ENCODE measurements around the gene TSHZ2. TPM values are rescaled to one million over a fixed set of nuclear protein-coding genes. Genes with fewer than 3 reads are reported as not detected.

Gene TSHZ2
- total RNA-seq, 1 donor from 2014 or later: 0.06 TPM

DNA sequence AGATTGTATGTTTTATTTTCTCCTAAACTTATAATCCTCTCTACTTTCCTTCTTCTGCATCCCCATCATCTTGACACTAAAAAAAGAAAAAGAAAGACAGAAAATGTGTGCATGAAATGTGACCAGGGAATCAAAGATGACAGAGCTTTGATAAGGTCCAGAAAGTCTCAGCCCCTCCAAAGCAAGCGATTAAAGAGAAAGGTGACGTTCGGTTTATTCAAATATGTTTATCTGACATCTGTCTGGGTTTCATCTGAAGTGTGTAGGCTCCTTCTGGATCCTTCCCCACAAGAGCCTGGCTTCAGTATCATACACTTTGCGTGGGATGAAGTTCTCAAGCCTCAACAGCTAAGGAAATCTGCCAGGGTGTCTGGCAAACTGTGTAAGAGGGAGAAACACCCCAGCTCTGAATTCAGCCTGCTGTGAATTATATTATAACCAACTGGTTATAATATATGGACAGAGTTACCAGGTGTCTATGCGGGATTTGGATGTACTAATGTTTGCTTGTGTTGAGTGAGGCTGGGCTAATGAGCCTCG lies 358.5 kb downstream of the TSHZ2 start:
- DNase-seq (ENCODE audit: low read depth): no peak
- H3K4me3 ChIP-seq (ENCODE audit: low read depth, low read length): no peak overlapping the region
- TF ChIP-seq, protein P1, sequence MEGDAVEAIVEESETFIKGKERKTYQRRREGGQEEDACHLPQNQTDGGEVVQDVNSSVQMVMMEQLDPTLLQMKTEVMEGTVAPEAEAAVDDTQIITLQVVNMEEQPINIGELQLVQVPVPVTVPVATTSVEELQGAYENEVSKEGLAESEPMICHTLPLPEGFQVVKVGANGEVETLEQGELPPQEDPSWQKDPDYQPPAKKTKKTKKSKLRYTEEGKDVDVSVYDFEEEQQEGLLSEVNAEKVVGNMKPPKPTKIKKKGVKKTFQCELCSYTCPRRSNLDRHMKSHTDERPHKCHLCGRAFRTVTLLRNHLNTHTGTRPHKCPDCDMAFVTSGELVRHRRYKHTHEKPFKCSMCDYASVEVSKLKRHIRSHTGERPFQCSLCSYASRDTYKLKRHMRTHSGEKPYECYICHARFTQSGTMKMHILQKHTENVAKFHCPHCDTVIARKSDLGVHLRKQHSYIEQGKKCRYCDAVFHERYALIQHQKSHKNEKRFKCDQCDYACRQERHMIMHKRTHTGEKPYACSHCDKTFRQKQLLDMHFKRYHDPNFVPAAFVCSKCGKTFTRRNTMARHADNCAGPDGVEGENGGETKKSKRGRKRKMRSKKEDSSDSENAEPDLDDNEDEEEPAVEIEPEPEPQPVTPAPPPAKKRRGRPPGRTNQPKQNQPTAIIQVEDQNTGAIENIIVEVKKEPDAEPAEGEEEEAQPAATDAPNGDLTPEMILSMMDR (conservative IDR thresholded peaks at IDR 0.05; ENCODE audit: low read depth, low read length): no peak

DNA sequence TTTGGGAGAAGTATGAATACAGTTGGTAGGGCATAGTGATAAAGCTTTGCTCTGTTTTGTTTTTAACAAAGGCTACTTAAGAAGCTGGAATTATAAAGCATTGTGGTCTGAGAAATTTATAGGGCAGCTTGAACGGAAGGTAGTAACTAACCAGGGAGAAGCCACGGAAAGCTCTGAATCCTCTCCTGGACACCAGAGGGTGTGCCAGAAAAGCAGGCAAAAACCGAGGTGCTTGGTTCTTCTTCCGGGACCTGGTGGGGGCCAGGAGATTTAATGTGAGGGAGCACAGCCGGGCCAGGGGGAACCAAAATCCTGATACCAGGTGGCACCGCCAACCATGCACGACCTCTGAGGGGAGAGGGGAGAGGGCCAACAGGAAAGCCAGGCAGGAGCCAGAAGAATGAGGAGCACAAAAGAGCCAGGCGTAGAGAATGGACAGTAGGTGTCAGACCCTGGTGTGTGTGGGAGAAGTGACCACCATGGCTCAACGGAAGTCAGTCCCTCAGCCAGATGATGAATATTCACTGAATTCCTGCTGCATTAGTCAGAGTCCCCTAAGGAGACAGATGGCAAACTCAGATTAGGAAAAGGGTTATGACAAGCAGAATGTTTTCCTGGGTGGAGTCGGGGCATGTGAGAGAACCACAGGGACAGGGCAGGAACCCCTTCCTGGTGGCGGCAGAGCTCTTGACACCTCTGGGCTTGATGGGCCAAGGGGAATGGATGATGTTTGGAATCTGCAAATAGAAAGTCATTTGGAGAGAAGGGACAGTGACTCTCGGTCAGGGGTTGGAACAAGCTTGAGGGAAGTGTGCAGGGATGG lies 359.2 kb downstream of the TSHZ2 start:
- DNase-seq (ENCODE audit: low read depth): no peak
- no peak overlapping the region for H3K4me3 ChIP-seq (ENCODE audit: low read depth, low read length)
- TF ChIP-seq, protein P1 (conservative IDR thresholded peaks at IDR 0.05; ENCODE audit: low read depth, low read length): no peak

DNA sequence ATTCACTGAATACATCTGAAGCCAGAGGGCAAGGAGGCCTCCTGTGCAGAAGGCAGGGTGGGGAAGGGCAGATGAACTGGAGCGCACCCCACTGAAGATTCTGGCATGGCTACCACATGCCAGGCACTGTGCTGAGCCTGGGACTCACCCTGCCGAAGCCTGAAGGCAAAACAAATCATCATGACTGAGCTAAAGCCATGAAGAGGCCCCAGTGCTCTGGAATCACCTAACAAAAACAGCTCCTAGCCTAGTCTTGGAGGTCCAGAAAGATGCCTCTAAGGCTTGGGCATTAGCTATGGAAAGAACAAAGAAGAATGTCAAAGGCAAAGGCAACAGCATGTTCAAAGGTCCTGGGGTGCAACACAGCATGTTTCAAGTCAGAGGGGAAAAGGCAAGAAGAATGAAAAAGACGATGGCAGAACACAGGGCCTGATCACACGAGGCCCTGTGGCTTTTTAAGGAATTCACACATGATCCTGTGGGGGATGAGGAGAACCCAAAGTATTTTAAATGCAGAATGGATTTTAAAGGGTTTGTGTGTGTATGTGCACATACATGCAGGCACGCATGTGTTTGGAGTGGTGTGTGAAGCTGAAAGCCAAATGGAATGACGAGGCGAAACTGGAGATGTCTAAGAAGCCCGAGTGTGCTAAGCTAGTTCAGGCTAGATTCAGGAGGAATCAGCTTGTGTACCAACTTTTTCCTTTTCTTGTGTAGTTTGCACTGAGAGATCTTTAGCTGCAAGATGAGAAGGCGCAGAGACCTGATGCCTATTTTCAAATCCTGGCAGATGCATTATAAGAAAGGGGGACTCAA lies 360.1 kb downstream of the TSHZ2 start:
- TF ChIP-seq, protein P1 (conservative IDR thresholded peaks at IDR 0.05; ENCODE audit: low read depth, low read length): no peak
- no peak for DNase-seq (ENCODE audit: low read depth)
- H3K4me3 ChIP-seq (ENCODE audit: low read depth, low read length): no peak overlapping the region

DNA sequence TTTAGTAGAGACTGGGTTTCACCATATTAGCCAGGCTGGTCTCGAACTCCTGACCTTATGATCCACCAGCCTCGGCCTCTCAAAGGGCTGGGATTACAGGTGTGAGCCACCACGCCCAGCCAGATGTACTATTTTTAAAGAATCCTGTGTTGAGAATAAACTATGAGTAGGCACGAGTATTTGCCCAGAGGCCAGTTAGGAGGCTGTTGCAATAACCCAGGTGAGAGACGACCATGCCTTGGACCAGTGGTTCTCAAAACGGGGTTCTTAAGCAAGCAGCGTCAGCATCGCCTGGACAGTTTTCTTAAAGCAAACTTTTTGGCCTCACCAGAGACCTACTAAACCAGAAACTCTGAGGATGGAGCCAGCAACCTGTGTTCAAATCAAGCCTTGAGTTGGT lies 362.7 kb downstream of the TSHZ2 start:
- TF ChIP-seq, protein P1 (conservative IDR thresholded peaks at IDR 0.05; ENCODE audit: low read depth, low read length): no peak
- no peak for DNase-seq (ENCODE audit: low read depth)
- no peak overlapping the region for H3K4me3 ChIP-seq (ENCODE audit: low read depth, low read length)

DNA sequence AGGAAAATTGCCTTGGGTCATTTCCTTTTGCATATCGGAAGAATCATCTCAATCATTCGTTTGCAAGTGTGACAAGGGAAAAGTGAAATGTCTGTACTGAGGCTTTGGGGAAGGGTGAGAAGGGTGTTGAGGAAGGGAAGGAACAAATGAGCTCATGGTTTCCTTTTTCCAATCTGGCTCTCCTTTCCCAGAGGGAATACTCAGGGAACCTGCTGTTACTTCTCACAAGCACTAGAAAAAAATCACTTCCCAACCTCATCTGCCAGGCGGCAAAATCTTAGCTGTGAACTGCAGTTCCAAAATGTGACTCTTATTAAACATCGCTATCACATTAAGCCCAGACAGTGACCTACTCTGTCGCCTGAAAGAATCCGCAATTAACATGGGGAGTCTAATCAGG lies 363.4 kb downstream of the TSHZ2 start:
- DNase-seq (ENCODE audit: low read depth): no peak
- H3K4me3 ChIP-seq (ENCODE audit: low read depth, low read length): no peak overlapping the region
- TF ChIP-seq, protein P1 (conservative IDR thresholded peaks at IDR 0.05; ENCODE audit: low read depth, low read length): no peak

DNA sequence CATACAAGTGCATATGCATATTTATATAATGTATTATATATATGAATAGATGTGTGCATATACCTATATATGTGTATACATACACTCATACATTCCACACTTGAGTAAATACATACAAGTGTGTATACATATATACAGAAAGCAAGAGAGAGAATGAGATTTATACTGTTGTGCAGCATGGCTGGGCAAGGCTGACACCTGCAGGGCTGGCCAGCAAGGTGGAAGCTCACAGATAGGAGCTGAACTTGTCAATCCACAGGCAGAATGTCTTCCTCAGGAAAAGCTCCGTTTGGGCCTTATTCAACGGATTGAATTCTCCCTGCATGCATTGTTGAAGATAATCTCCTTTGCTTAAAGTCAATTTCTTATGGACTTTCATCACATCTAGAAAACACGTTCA lies 364.7 kb downstream of the TSHZ2 start:
- DNase-seq (ENCODE audit: low read depth): no peak
- TF ChIP-seq, protein P1 (conservative IDR thresholded peaks at IDR 0.05; ENCODE audit: low read depth, low read length): peak; percentile 13
- H3K4me3 ChIP-seq (ENCODE audit: low read depth, low read length): no peak overlapping the region
